ENCODE measurements around the gene GJA4.
A peak's percentile ranks its signal among the peaks of the same experiment; 100 is the strongest.

Gene GJA4

GRCh38 chr1:34781844-34782391 lies 10.9 kb upstream of the GJA4 start:
- no peak overlapping the region for H2BK15ac ChIP-seq (ENCODE audit: low read length)
- H2BK5ac ChIP-seq (ENCODE audit: low read length) = no peak overlapping the region
- DNase-seq (ENCODE audit: low spot score) = no peak
- no peak overlapping the region for H2BK120ac ChIP-seq (ENCODE audit: low read depth, low read length)
- no peaks in the 10 kb centered on the region for H3K36me3 ChIP-seq (replicated peaks in 1 of 2; ENCODE audit: control insufficient read depth in 2 of 2, insufficient read depth in 2 of 2, low read length in 2 of 2)
- no peak overlapping the region for H4K91ac ChIP-seq (ENCODE audit: low read depth, low read length, poor library complexity)
- H3K79me1 ChIP-seq (ENCODE audit: low read depth, low read length) = no peaks in the 10 kb centered on the region
- H3K14ac ChIP-seq (ENCODE audit: low read length) = no peak overlapping the region
- H3K9me3 ChIP-seq (replicated peaks in 1 of 2; ENCODE audit: control insufficient read depth in 2 of 2, insufficient read depth in 1 of 2, low read depth in 1 of 2, low read length in 2 of 2) = no peaks in the 10 kb centered on the region
- H3K9ac ChIP-seq (ENCODE audit: low read depth, low read length, poor library complexity) = no peak overlapping the region
- peak overlapping the region; percentile 77 for H2AFZ ChIP-seq (ENCODE audit: low read length)
- no peak overlapping the region for H3K4ac ChIP-seq (ENCODE audit: low read length)
- H3K4me3 ChIP-seq (ENCODE audit: low read length in 2 of 2) = no peak overlapping the region
- no CpG with 5 or more reads among the region's 18 CpGs for WGBS, 2 donors (ENCODE audit: extremely low coverage in 2 of 2, insufficient read length in 2 of 2, insufficient replicate concordance in 1 of 2)
- no peak overlapping the region for H4K8ac ChIP-seq (ENCODE audit: low read depth, low read length)
- H2BK12ac ChIP-seq (ENCODE audit: low read length) = no peak overlapping the region
- peak overlapping the region; percentile 70 for H3K4me2 ChIP-seq (ENCODE audit: insufficient read depth, low read length, poor library complexity, severe bottlenecking)
- H2AK5ac ChIP-seq (ENCODE audit: low read depth, low read length) = no peak overlapping the region
- H3K23ac ChIP-seq (ENCODE audit: low read depth, low read length, poor library complexity) = peak overlapping the region; percentile 67
- peaks cover 11 to 60% (median 41%) of the 10 kb centered on the region in 3 experiments for H3K27me3 ChIP-seq (ENCODE audit: control insufficient read depth in 3 of 3, insufficient read depth in 3 of 3, low read depth in 1 of 3, low read length in 3 of 3)
- H3K4me1 ChIP-seq (ENCODE audit: control insufficient read depth in 2 of 2, insufficient read depth in 1 of 2, low read depth in 1 of 2, low read length in 2 of 2) = peaks cover 0 to 6% of the 10 kb centered on the region in 2 donors
- no peak overlapping the region for H3K18ac ChIP-seq (ENCODE audit: low read length)
- H3K27ac ChIP-seq (replicated peaks; ENCODE audit: low read length) = no peak overlapping the region

GRCh38 chr1:34784751-34785221 lies 8.0 kb upstream of the GJA4 start:
- Histone ChIP-seq H3K18ac (ENCODE audit: low read length) (no peak overlapping the region), H3K27ac (replicated peaks; ENCODE audit: low read length) (no peak overlapping the region), H3K4ac (ENCODE audit: low read length) (no peak overlapping the region), H3K79me1 (ENCODE audit: low read depth, low read length) (no peaks in the 10 kb centered on the region), H2AK5ac (ENCODE audit: low read depth, low read length) (no peak overlapping the region), H4K8ac (ENCODE audit: low read depth, low read length) (no peak overlapping the region), H3K4me2 (ENCODE audit: insufficient read depth, low read length, poor library complexity, severe bottlenecking) (no peak overlapping the region), H3K4me3 (ENCODE audit: low read length in 2 of 2) (no peak overlapping the region), H3K9me3 (replicated peaks in 1 of 2; ENCODE audit: control insufficient read depth in 2 of 2, insufficient read depth in 1 of 2, low read depth in 1 of 2, low read length in 2 of 2) (peaks cover 2 to 5% of the 10 kb centered on the region in 2 donors), H3K27me3 (ENCODE audit: control insufficient read depth in 3 of 3, insufficient read depth in 3 of 3, low read depth in 1 of 3, low read length in 3 of 3) (peaks cover 11 to 40% (median 32%) of the 10 kb centered on the region in 3 experiments), H4K91ac (ENCODE audit: low read depth, low read length, poor library complexity) (no peak overlapping the region), H3K23ac (ENCODE audit: low read depth, low read length, poor library complexity) (peak overlapping the region; percentile 39), H2BK15ac (ENCODE audit: low read length) (no peak overlapping the region), H3K4me1 (ENCODE audit: control insufficient read depth in 2 of 2, insufficient read depth in 1 of 2, low read depth in 1 of 2, low read length in 2 of 2) (peaks cover 0 to 6% of the 10 kb centered on the region in 2 donors), H2BK5ac (ENCODE audit: low read length) (no peak overlapping the region), H3K9ac (ENCODE audit: low read depth, low read length, poor library complexity) (no peak overlapping the region), H2BK120ac (ENCODE audit: low read depth, low read length) (no peak overlapping the region), H3K14ac (ENCODE audit: low read length) (no peak overlapping the region), H3K36me3 (replicated peaks in 1 of 2; ENCODE audit: control insufficient read depth in 2 of 2, insufficient read depth in 2 of 2, low read length in 2 of 2) (no peaks in the 10 kb centered on the region), H2BK12ac (ENCODE audit: low read length) (no peak overlapping the region), H2AFZ (ENCODE audit: low read length) (no peak overlapping the region)
- no peak for DNase-seq (ENCODE audit: low spot score)
- no CpG with 5 or more reads among the region's 28 CpGs for WGBS, 2 donors (ENCODE audit: extremely low coverage in 2 of 2, insufficient read length in 2 of 2, insufficient replicate concordance in 1 of 2)

GRCh38 chr1:34785231-34785874 lies 7.4 kb upstream of the GJA4 start:
- Histone ChIP-seq H4K91ac (ENCODE audit: low read depth, low read length, poor library complexity) (no peak overlapping the region), H3K79me1 (ENCODE audit: low read depth, low read length) (no peaks in the 10 kb centered on the region)
- no CpG with 5 or more reads among the region's 22 CpGs for WGBS, 2 donors (ENCODE audit: extremely low coverage in 2 of 2, insufficient read length in 2 of 2, insufficient replicate concordance in 1 of 2)

GRCh38 chr1:34785875-34786470 lies 6.8 kb upstream of the GJA4 start:
- Histone ChIP-seq H2BK12ac (ENCODE audit: low read length) (no peak overlapping the region), H3K4me3 (ENCODE audit: low read length in 2 of 2) (no peak overlapping the region), H3K36me3 (replicated peaks in 1 of 2; ENCODE audit: control insufficient read depth in 2 of 2, insufficient read depth in 2 of 2, low read length in 2 of 2) (no peaks in the 10 kb centered on the region), H2AK5ac (ENCODE audit: low read depth, low read length) (no peak overlapping the region), H3K9me3 (replicated peaks in 1 of 2; ENCODE audit: control insufficient read depth in 2 of 2, insufficient read depth in 1 of 2, low read depth in 1 of 2, low read length in 2 of 2) (peaks cover 2 to 5% of the 10 kb centered on the region in 2 donors), H4K8ac (ENCODE audit: low read depth, low read length) (no peak overlapping the region), H3K14ac (ENCODE audit: low read length) (no peak overlapping the region), H4K91ac (ENCODE audit: low read depth, low read length, poor library complexity) (no peak overlapping the region), H3K27ac (replicated peaks; ENCODE audit: low read length) (no peak overlapping the region), H2BK5ac (ENCODE audit: low read length) (no peak overlapping the region), H3K79me1 (ENCODE audit: low read depth, low read length) (no peaks in the 10 kb centered on the region), H3K23ac (ENCODE audit: low read depth, low read length, poor library complexity) (no peak overlapping the region), H2AFZ (ENCODE audit: low read length) (no peak overlapping the region), H2BK15ac (ENCODE audit: low read length) (no peak overlapping the region), H2BK120ac (ENCODE audit: low read depth, low read length) (no peak overlapping the region), H3K18ac (ENCODE audit: low read length) (no peak overlapping the region), H3K4me1 (ENCODE audit: control insufficient read depth in 2 of 2, insufficient read depth in 1 of 2, low read depth in 1 of 2, low read length in 2 of 2) (peaks cover 0 to 6% of the 10 kb centered on the region in 2 donors), H3K27me3 (ENCODE audit: control insufficient read depth in 3 of 3, insufficient read depth in 3 of 3, low read depth in 1 of 3, low read length in 3 of 3) (peaks cover 11 to 28% (median 20%) of the 10 kb centered on the region in 3 experiments), H3K4ac (ENCODE audit: low read length) (no peak overlapping the region), H3K4me2 (ENCODE audit: insufficient read depth, low read length, poor library complexity, severe bottlenecking) (no peak overlapping the region), H3K9ac (ENCODE audit: low read depth, low read length, poor library complexity) (no peak overlapping the region)
- no peak for DNase-seq (ENCODE audit: low spot score)
- WGBS, 2 donors (ENCODE audit: extremely low coverage in 2 of 2, insufficient read length in 2 of 2, insufficient replicate concordance in 1 of 2) = no CpG with 5 or more reads among the region's 4 CpGs

More at GRCh38 chr1:34785231-34785874, 7.4 kb upstream of the GJA4 start:
- Histone ChIP-seq H4K8ac (ENCODE audit: low read depth, low read length) (no peak overlapping the region), H2AK5ac (ENCODE audit: low read depth, low read length) (no peak overlapping the region), H3K27ac (replicated peaks; ENCODE audit: low read length) (no peak overlapping the region), H3K4me3 (ENCODE audit: low read length in 2 of 2) (no peak overlapping the region), H3K14ac (ENCODE audit: low read length) (no peak overlapping the region), H2BK12ac (ENCODE audit: low read length) (no peak overlapping the region), H3K9ac (ENCODE audit: low read depth, low read length, poor library complexity) (peak overlapping the region; percentile 24), H3K27me3 (ENCODE audit: control insufficient read depth in 3 of 3, insufficient read depth in 3 of 3, low read depth in 1 of 3, low read length in 3 of 3) (peaks cover 11 to 34% (median 27%) of the 10 kb centered on the region in 3 experiments), H3K4me2 (ENCODE audit: insufficient read depth, low read length, poor library complexity, severe bottlenecking) (no peak overlapping the region), H2BK15ac (ENCODE audit: low read length) (no peak overlapping the region), H3K9me3 (replicated peaks in 1 of 2; ENCODE audit: control insufficient read depth in 2 of 2, insufficient read depth in 1 of 2, low read depth in 1 of 2, low read length in 2 of 2) (peaks cover 2 to 5% of the 10 kb centered on the region in 2 donors), H2BK5ac (ENCODE audit: low read length) (no peak overlapping the region), H3K23ac (ENCODE audit: low read depth, low read length, poor library complexity) (peak overlapping the region; percentile 39), H2AFZ (ENCODE audit: low read length) (no peak overlapping the region), H2BK120ac (ENCODE audit: low read depth, low read length) (no peak overlapping the region), H3K36me3 (replicated peaks in 1 of 2; ENCODE audit: control insufficient read depth in 2 of 2, insufficient read depth in 2 of 2, low read length in 2 of 2) (no peaks in the 10 kb centered on the region), H3K18ac (ENCODE audit: low read length) (no peak overlapping the region), H3K4ac (ENCODE audit: low read length) (no peak overlapping the region), H3K4me1 (ENCODE audit: control insufficient read depth in 2 of 2, insufficient read depth in 1 of 2, low read depth in 1 of 2, low read length in 2 of 2) (peaks cover 0 to 6% of the 10 kb centered on the region in 2 donors)
- no peak for DNase-seq (ENCODE audit: low spot score)

Data from neuronal stem cell (in vitro differentiated cells).